ENCODE data around the gene DIS3L2.

DNA sequence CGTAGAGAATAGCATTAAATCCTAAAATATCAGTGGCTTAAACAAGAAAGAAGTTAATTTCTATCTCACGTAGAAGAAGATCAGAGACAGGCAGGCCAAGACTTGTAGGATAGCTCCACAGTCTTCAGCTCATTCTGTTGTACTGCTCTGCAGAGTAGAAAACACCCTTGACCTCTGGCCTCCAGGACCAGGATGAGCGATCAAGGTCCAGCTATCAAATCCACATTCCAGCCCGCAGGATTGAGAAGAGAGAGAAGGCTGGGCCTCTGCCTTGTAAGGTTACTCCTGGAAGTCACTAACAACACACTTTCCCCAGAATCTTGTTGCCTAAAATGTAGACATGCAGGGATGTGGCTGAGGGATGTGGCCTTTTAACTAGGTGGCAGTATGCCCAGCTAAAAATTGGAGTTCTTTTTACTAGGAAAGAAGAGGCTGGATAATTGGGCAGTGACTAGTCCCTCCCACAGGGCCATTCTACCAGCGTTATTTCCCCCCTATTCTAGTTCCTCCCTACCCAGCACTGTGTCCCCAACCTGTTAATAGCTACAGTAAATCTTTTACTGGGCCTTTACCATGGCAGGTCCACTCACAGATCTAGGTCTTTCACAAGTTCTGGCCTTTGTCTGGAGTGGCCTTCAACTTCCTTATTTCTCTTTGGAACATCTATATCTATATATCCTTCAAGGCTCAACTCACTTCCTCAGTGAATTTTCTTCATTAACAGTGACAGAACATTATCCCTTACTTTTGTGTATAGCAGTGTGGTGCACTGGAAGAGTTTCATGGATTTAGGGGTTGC lies 165.0 kb downstream of the DIS3L2 start:
- TF ChIP-seq EZH2 (IDR thresholded peaks at IDR 0.05; ENCODE audit: insufficient read depth, poor library complexity, severe bottlenecking) (no peak), EZH2phosphoT487 (IDR thresholded peaks at IDR 0.05; ENCODE audit: insufficient read depth, low read depth) (no peak)
